B cell (primary cell): ENCODE measurements around the gene CACNB2. TPM values are rescaled to one million over a fixed set of nuclear protein-coding genes. Genes with fewer than 3 reads are reported as not detected.

Source experiments
- ATAC-seq: fragments of 200-7000 bp; cut with Tn5 transposase; one replicate; pipeline ENCODE4 v1.10.0; 2021; ENCODE audit warnings: low read depth, mild to moderate bottlenecking, moderate number of reproducible peaks, moderate library complexity
- CTCF ChIA-PET: fragments of 350-600 bp; sonication (Branson Sonifier 250); formaldehyde crosslinking; loops from one replicate; lab custom pipeline; 2021; ENCODE audit warnings: antibody characterized with exemption, inconsistent platforms; lab: Charles Lee
- POLR2A ChIA-PET: fragments of 350-600 bp; sonication (Branson Sonifier 250); formaldehyde crosslinking; loops from one replicate; lab custom pipeline; 2021; ENCODE audit warnings: antibody characterized with exemption; lab: Charles Lee
- DNase-seq: peaks from one replicate; pipeline ENCODE4 v3.0.0; 2013
- H2AFZ ChIP-seq: 2 replicates; pipeline ENCODE4 v1.6.1; 2012; ENCODE audit warnings: mild to moderate bottlenecking, low read depth, low read length; ENCODE audit not compliant: insufficient read depth, poor library complexity, severe bottlenecking
- H3K27ac ChIP-seq, 2 donors: 1 replicate in 1 of 2; 2 replicates in 1 of 2; pipeline ENCODE4 v1.5.1; 2012 to 2013; ENCODE audit warnings: low read length in 2 of 2, mild to moderate bottlenecking in 2 of 2, moderate library complexity in 1 of 2
- H3K27me3 ChIP-seq, 4 experiments: fragments of 200-600 bp in 1 of 4; sonication (generic) in 1 of 4; replicated peaks in 1 of 4; 1 replicate in 2 of 4; 2 replicates in 2 of 4; pipeline versions ENCODE4 v1.6.1 to v1.7.0; 2013 to 2016; ENCODE audit warnings: low read length in 3 of 4, mild to moderate bottlenecking in 2 of 4, mixed read lengths in 1 of 4, moderate library complexity in 1 of 4; ENCODE audit not compliant: insufficient read depth in 4 of 4, control insufficient read depth in 3 of 4; ENCODE audit errors: control extremely low read depth in 1 of 4
- H3K36me3 ChIP-seq, 2 experiments: replicated peaks in 1 of 2; 1 replicate in 1 of 2; 2 replicates in 1 of 2; pipeline versions ENCODE4 v1.6.1 to v1.7.1; 2013; ENCODE audit warnings: low read length in 1 of 2; ENCODE audit not compliant: insufficient read depth in 2 of 2, control insufficient read depth in 1 of 2; ENCODE audit errors: control extremely low read depth in 1 of 2, extremely low read depth in 1 of 2
- H3K4me1 ChIP-seq, 2 donors: fragments of 200-600 bp in 1 of 2; sonication (generic) in 1 of 2; 1 replicate in 1 of 2; 2 replicates in 1 of 2; pipeline versions ENCODE4 v1.5.1 to v1.6.1; 2013 to 2017; ENCODE audit warnings: low read length in 2 of 2; ENCODE audit not compliant: control insufficient read depth in 2 of 2, insufficient read depth in 2 of 2
- H3K4me2 ChIP-seq: replicated peaks from 2 replicates; pipeline ENCODE3; 2012; ENCODE audit warnings: mild to moderate bottlenecking, low read depth, low read length; ENCODE audit not compliant: poor library complexity, severe bottlenecking
- H3K4me3 ChIP-seq, 5 experiments: fragments of 200-600 bp in 1 of 5; sonication (generic) in 1 of 5; 1 replicate in 3 of 5; 2 replicates in 2 of 5; pipeline versions ENCODE4 v1.5.1 to v1.7.0; 2011 to 2016; ENCODE audit warnings: low read length in 4 of 5, mild to moderate bottlenecking in 4 of 5, low read depth in 2 of 5, control low read depth in 1 of 5, moderate library complexity in 1 of 5; ENCODE audit not compliant: insufficient read depth in 1 of 5; ENCODE audit errors: control extremely low read depth in 1 of 5, extremely low read depth in 1 of 5
- H3K79me2 ChIP-seq: fragments of 200-600 bp; sonication (generic); one replicate; pipeline ENCODE4 v1.6.0; 2016; ENCODE audit warnings: low read length; ENCODE audit not compliant: control insufficient read depth, insufficient read depth
- H3K9ac ChIP-seq: fragments of 200-600 bp; sonication (generic); 2 replicates; pipeline ENCODE4 v1.6.1; 2017; ENCODE audit warnings: mild to moderate bottlenecking, low read length, moderate library complexity
- H3K9me3 ChIP-seq, 3 donors: one replicate each; pipeline versions ENCODE4 v1.6.1 to v1.7.1; 2013; ENCODE audit warnings: low read length in 2 of 3; ENCODE audit not compliant: control insufficient read depth in 2 of 3, insufficient read depth in 1 of 3; ENCODE audit errors: control extremely low read depth in 1 of 3
- H4K20me1 ChIP-seq: 2 replicates; pipeline ENCODE4 v1.6.0; 2012; ENCODE audit warnings: mild to moderate bottlenecking, low read length; ENCODE audit not compliant: insufficient read depth, control insufficient read depth, poor library complexity, severe bottlenecking
- H3K27ac Mint-ChIP-seq: one replicate; pipeline ENCODE4 v1.8.0; 2021; ENCODE audit warnings: mixed read lengths
- H3K27me3 Mint-ChIP-seq: one replicate; pipeline ENCODE4 v1.8.0; 2021; ENCODE audit warnings: mixed read lengths
- H3K4me1 Mint-ChIP-seq: one replicate; pipeline ENCODE4 v1.8.0; 2021; ENCODE audit warnings: mixed read lengths
- H3K4me3 Mint-ChIP-seq: one replicate; pipeline ENCODE4 v1.8.0; 2021; ENCODE audit warnings: mixed read lengths
- H3K9me3 Mint-ChIP-seq: one replicate; pipeline ENCODE4 v1.8.0; 2022; ENCODE audit warnings: mixed read lengths; ENCODE audit not compliant: insufficient read depth
- EZH2 ChIP-seq: IDR thresholded peaks from 2 replicates; pipeline ENCODE4 v1.6.1; 2012; ENCODE audit warnings: borderline replicate concordance, low read depth, mild to moderate bottlenecking, moderate library complexity, low read length; ENCODE audit not compliant: insufficient read depth, poor library complexity, severe bottlenecking
- WGBS: methylation state at CpG from one replicate; pipeline ENCODE4 v1.1.5; 2013; ENCODE audit warnings: missing lambda C conversion rate; ENCODE audit not compliant: insufficient coverage; 5-methylcytosine and 5-hydroxymethylcytosine counted together
- intact Hi-C: fragments of 100-400 bp; cut with micrococcal nuclease; formaldehyde crosslinking; loops from one replicate; pipeline ENCODE4 v1.10.0; 2022
- polyA plus RNA-seq: library from polyadenylated mRNA; depleted of rRNA; stranded (reverse); fragments of >200 nt; gene quantifications from 2 replicates; pipeline ENCODE4 v1.2.3, GENCODE V29; 2012
- total RNA-seq, 2 donors: library from RNA; stranded (reverse); fragments of 120-200 nt in 1 of 2; gene quantifications; 1 replicate in 1 of 2; 2 replicates in 1 of 2; pipeline versions ENCODE4 v1.2.3 to v1.2.4, GENCODE V29; 2013 to 2022
- TF ChIP-seq, protein P1 (sequence below): fragments of 200-600 bp; IDR thresholded peaks from one replicate; pipeline ENCODE4 v1.8.0; 2022; ENCODE audit warnings: antibody characterized with exemption, mild to moderate bottlenecking

Gene CACNB2
- total and polyA plus RNA-seq, 2 donors (not counting 1 experiment from before 2014, with no cell fraction given) = not detected

DNA sequence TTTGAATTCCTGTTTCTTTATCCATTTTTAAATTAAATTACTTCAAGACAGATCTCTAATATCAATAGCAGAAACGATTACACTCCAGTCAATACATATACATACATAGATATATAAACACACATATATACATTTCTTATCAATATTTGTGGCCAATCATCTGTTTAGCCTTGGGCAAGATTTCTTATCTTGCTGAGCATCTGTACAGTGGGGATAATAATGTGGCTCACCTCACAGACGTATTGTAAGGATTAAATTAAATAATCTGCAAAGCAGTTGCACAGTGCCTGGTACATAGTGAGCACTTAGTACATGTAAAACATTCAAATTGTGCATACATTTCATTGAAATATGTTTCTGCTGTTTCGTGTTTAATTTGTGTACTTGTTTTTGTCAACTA is 17.5 kb upstream of the CACNB2 start:
- H2AFZ ChIP-seq = no peak overlapping the region
- TF ChIP-seq, protein P1, sequence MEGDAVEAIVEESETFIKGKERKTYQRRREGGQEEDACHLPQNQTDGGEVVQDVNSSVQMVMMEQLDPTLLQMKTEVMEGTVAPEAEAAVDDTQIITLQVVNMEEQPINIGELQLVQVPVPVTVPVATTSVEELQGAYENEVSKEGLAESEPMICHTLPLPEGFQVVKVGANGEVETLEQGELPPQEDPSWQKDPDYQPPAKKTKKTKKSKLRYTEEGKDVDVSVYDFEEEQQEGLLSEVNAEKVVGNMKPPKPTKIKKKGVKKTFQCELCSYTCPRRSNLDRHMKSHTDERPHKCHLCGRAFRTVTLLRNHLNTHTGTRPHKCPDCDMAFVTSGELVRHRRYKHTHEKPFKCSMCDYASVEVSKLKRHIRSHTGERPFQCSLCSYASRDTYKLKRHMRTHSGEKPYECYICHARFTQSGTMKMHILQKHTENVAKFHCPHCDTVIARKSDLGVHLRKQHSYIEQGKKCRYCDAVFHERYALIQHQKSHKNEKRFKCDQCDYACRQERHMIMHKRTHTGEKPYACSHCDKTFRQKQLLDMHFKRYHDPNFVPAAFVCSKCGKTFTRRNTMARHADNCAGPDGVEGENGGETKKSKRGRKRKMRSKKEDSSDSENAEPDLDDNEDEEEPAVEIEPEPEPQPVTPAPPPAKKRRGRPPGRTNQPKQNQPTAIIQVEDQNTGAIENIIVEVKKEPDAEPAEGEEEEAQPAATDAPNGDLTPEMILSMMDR = no peak
- no peak for TF ChIP-seq EZH2
- H3K79me2 ChIP-seq = no peaks in the 10 kb centered on the region
- ATAC-seq (no peak), DNase-seq (no peak)
- H3K27me3 Mint-ChIP-seq = no peaks in the 10 kb centered on the region
- POLR2A ChIA-PET = no interaction called here
- WGBS = no CpG with 5 or more reads among the region's 3 CpGs
- H3K9me3 ChIP-seq = peaks cover 0 to 4% (median 2%) of the 10 kb centered on the region in 3 donors
- H3K27ac Mint-ChIP-seq = no peak overlapping the region
- no peak overlapping the region for H3K4me3 Mint-ChIP-seq
- no peaks in the 10 kb centered on the region for H3K9me3 Mint-ChIP-seq
- no peaks in the 10 kb centered on the region for H3K4me1 ChIP-seq
- H3K36me3 ChIP-seq = no peaks in the 10 kb centered on the region
- H4K20me1 ChIP-seq = no peaks in the 10 kb centered on the region
- H3K27ac ChIP-seq = no peak overlapping the region
- H3K4me2 ChIP-seq = no peak overlapping the region
- no peak overlapping the region for H3K4me3 ChIP-seq
- CTCF ChIA-PET = no interaction called here
- intact Hi-C loops = no loop called here
- H3K9ac ChIP-seq = no peak overlapping the region
- H3K4me1 Mint-ChIP-seq = no peaks in the 10 kb centered on the region
- H3K27me3 ChIP-seq = no peaks in the 10 kb centered on the region

DNA sequence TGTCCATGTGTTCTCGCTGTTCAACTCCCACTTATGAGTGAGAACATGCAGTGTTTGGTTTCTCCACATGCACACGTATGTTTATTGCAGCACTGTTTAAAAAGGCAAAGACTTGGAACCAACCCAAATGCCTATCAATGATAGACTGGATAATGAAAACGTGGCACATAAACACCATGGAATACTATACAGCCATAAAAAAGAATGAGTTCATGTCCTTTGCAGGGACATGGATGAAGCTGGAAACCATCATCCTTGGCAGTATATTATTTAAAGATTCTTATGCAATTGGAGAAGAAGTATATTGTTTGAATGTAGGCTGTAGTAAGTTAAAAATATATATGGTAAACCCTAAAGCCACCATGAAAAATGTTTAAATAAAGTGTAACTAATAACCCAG is 7.2 kb upstream of the CACNB2 start:
- no peak overlapping the region for H3K4me3 ChIP-seq
- no peak overlapping the region for H3K27ac ChIP-seq
- Mint-ChIP-seq H3K4me1 (no peaks in the 10 kb centered on the region), H3K27me3 (peaks cover 8% of the 10 kb centered on the region), H3K4me3 (no peak overlapping the region), H3K9me3 (no peaks in the 10 kb centered on the region), H3K27ac (no peak overlapping the region)
- DNase-seq (no peak), ATAC-seq (no peak)
- ChIA-PET CTCF (no interaction called here), POLR2A (no interaction called here)
- no peaks in the 10 kb centered on the region for H4K20me1 ChIP-seq
- H3K4me1 ChIP-seq = no peaks in the 10 kb centered on the region
- no peaks in the 10 kb centered on the region for H3K27me3 ChIP-seq
- intact Hi-C loops = no loop called here
- no peak overlapping the region for H2AFZ ChIP-seq
- H3K36me3 ChIP-seq = no peaks in the 10 kb centered on the region
- no peak overlapping the region for H3K9ac ChIP-seq
- WGBS = 100% methylated on average over 1 of the region's 3 CpGs
- TF ChIP-seq EZH2 = no peak
- H3K4me2 ChIP-seq = no peak overlapping the region
- H3K79me2 ChIP-seq = no peaks in the 10 kb centered on the region
- no peaks in the 10 kb centered on the region for H3K9me3 ChIP-seq
